ENCODE measurements around the gene STRN. TPM values are rescaled to one million over a fixed set of nuclear protein-coding genes. Genes with fewer than 3 reads are reported as not detected.

STRN gene
- total RNA-seq, 4 donors from 2014 or later, result 23.6 to 30.6 (median 25.3) TPM

DNA sequence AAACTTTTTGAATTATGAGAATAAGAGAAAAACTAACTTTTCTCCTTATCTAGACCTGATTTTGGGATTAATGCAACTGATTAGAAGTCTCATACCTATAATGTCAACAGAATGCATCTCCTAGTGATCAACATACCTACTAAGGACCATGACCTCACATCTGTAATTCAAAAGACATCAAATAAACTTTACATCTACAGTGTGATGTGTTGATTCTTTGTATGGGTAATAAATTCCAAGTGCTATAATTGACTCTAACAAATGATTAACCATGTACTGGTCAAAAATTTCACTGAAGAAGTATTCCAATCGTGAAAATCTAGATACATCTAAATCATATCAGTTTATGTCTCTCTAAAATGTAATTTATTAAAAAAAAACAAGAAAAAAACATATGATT is 84.5 kb downstream of the STRN start:
- H3K4me3 ChIP-seq, result no peak overlapping the region
- H3K27me3 ChIP-seq, result no peaks in the 10 kb centered on the region
- peaks cover 0 to 46% (median 19%) of the 10 kb centered on the region in 4 donors for H3K36me3 ChIP-seq
- peak overlapping the region in 1 of 4 donors; percentile 10 for H3K27ac ChIP-seq
- 51 to 80% methylated on average over 1 of the region's 1 CpG for whole genome bisulfite sequencing, 2 donors (ENCODE audit: low coverage in 1 of 2)
- no peaks in the 10 kb centered on the region for H3K9me3 ChIP-seq
- TF ChIP-seq POLR2A (IDR thresholded peaks at IDR 0.05) (no peak), EP300 (IDR thresholded peaks at IDR 0.05; ENCODE audit: low read depth) (no peak), POLR2AphosphoS5 (IDR thresholded peaks at IDR 0.05) (no peak)
- TF ChIP-seq, protein P1, sequence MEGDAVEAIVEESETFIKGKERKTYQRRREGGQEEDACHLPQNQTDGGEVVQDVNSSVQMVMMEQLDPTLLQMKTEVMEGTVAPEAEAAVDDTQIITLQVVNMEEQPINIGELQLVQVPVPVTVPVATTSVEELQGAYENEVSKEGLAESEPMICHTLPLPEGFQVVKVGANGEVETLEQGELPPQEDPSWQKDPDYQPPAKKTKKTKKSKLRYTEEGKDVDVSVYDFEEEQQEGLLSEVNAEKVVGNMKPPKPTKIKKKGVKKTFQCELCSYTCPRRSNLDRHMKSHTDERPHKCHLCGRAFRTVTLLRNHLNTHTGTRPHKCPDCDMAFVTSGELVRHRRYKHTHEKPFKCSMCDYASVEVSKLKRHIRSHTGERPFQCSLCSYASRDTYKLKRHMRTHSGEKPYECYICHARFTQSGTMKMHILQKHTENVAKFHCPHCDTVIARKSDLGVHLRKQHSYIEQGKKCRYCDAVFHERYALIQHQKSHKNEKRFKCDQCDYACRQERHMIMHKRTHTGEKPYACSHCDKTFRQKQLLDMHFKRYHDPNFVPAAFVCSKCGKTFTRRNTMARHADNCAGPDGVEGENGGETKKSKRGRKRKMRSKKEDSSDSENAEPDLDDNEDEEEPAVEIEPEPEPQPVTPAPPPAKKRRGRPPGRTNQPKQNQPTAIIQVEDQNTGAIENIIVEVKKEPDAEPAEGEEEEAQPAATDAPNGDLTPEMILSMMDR (IDR thresholded peaks at IDR 0.05), result no peak
- H3K4me1 ChIP-seq, result peaks cover 0 to 9% (median 5%) of the 10 kb centered on the region in 4 donors
- no peak for DNase-seq
- intact Hi-C loops (cut with DNase I; ENCODE audit: low total_unique reads), result no loop called here
- in situ Hi-C loops (cut with MboI; ENCODE audit: low pct_ligation_motif_present in 1 of 4, low pct_unique_long_range_greater_than_20kb in 1 of 4, low sequenced_read_pairs in 3 of 4), result no loop called here

DNA sequence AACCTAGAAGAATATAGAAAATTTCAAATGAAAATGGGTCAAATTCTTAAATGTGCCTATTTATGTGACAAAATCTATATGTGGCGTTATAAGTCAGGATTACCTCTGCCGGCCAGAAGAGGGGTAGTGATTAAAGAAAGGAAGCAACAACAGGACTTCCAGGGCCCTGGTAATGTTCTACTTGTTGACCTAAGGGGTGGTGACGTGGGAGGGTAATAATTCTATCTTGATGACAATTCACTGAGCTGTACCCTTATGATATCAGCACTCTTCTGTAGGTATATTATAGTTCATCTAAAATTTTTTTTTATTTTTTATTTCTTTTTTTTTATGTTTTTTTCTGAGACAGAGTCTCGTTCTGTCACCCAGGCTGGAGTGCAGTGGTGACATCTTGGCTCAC is 87.9 kb downstream of the STRN start:
- H3K27ac ChIP-seq, result no peak overlapping the region
- no peak for TF ChIP-seq POLR2AphosphoS5 (IDR thresholded peaks at IDR 0.05)
- TF ChIP-seq EP300 (IDR thresholded peaks at IDR 0.05; ENCODE audit: low read depth), result no peak
- TF ChIP-seq POLR2A (IDR thresholded peaks at IDR 0.05), result no peak
- TF ChIP-seq, protein P1 (IDR thresholded peaks at IDR 0.05), result peak in 1 of 5 experiments; percentile 10
- H3K4me3 ChIP-seq, result no peak overlapping the region
- no peak for DNase-seq
- H3K36me3 ChIP-seq, result peaks cover 0 to 53% (median 19%) of the 10 kb centered on the region in 4 donors
- H3K9me3 ChIP-seq, result no peaks in the 10 kb centered on the region
- WGBS, 2 donors (ENCODE audit: low coverage in 1 of 2), result 76 to 89% methylated on average over 3 to 4 of the region's 4 CpGs
- intact Hi-C loops (cut with DNase I; ENCODE audit: low total_unique reads) (no loop called here), in situ Hi-C loops (cut with MboI; ENCODE audit: low pct_ligation_motif_present in 1 of 4, low pct_unique_long_range_greater_than_20kb in 1 of 4, low sequenced_read_pairs in 3 of 4) (no loop called here)
- H3K27me3 ChIP-seq, result no peaks in the 10 kb centered on the region
- peaks cover 0 to 9% (median 5%) of the 10 kb centered on the region in 4 donors for H3K4me1 ChIP-seq

DNA sequence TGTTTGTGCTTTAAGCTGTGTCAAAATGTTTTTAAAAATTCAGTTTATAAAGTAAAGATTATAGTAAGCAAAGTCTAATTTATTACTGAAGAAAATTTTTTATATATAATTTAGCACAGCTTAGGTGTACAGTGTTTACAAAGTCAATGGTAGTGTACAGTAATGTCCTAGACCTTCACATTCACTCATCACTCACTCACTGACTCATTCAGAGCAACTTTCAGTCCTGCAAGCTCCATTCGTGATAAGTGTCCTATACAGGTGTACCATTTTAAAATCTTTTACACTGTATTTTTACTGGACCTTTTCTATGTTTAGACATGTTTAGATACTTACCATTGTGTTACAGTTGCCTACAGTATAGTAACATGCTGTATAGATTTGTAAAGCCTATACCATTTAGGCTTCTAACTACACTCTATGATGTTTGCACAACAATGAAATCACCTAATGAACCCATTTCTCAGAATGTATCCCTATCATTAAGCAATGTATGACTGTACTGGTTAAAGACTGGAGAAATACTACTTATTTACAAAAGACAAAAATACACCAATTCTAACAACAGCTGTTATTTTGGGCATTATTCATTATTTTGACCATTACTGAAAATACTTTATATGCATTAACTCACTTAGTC is 95.1 kb downstream of the STRN start:
- Histone ChIP-seq H3K36me3 (peaks cover 0 to 48% (median 15%) of the 10 kb centered on the region in 4 donors), H3K4me3 (no peak overlapping the region)
- intact Hi-C loops (cut with DNase I; ENCODE audit: low total_unique reads), result no loop called here

DNA sequence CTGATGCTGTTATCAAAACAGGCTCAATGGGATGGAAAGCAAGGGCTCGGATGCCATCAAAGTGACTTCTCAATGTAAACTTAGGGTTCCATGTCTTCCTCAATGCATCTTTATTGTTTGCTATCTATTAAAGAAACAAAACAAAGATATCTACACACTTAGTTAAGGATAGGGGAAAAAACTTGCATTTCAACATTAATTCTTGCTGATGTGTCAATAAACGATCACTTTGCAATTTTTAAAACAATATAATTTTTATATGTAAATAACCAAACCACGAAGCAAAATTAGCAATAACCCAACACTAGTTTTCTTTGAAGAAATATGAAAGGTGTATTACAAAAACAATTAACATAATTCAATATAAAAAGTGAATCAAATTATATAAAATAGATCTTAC is 96.7 kb downstream of the STRN start:
- Histone ChIP-seq H3K4me3 (no peak overlapping the region), H3K4me1 (no peaks in the 10 kb centered on the region), H3K27me3 (no peaks in the 10 kb centered on the region), H3K9me3 (no peaks in the 10 kb centered on the region), H3K36me3 (peaks cover 0 to 37% (median 14%) of the 10 kb centered on the region in 4 donors), H3K27ac (no peak overlapping the region)
- no peak for DNase-seq
- intact Hi-C loops (cut with DNase I; ENCODE audit: low total_unique reads), result no loop called here
- no peak for TF ChIP-seq POLR2A (IDR thresholded peaks at IDR 0.05)
- TF ChIP-seq POLR2AphosphoS5 (IDR thresholded peaks at IDR 0.05), result no peak
- TF ChIP-seq, protein P1 (IDR thresholded peaks at IDR 0.05), result no peak
- no peak for TF ChIP-seq EP300 (IDR thresholded peaks at IDR 0.05; ENCODE audit: low read depth)
- in situ Hi-C loops (cut with MboI; ENCODE audit: low pct_ligation_motif_present in 1 of 4, low pct_unique_long_range_greater_than_20kb in 1 of 4, low sequenced_read_pairs in 3 of 4), result no loop called here
- WGBS, 2 donors (ENCODE audit: low coverage in 1 of 2), result 61 to 65% methylated on average over 3 of the region's 3 CpGs

More for the DNA sequence above, 95.1 kb downstream of the STRN start:
- Histone ChIP-seq H3K4me1 (no peaks in the 10 kb centered on the region), H3K27me3 (no peaks in the 10 kb centered on the region), H3K27ac (no peak overlapping the region), H3K9me3 (no peaks in the 10 kb centered on the region)
- 75 to 77% methylated on average over 1 of the region's 1 CpG for WGBS, 2 donors (ENCODE audit: low coverage in 1 of 2)
- DNase-seq, result no peak
- TF ChIP-seq POLR2A (IDR thresholded peaks at IDR 0.05), result no peak
- TF ChIP-seq EP300 (IDR thresholded peaks at IDR 0.05; ENCODE audit: low read depth), result no peak
- no peak for TF ChIP-seq POLR2AphosphoS5 (IDR thresholded peaks at IDR 0.05)
- TF ChIP-seq, protein P1 (IDR thresholded peaks at IDR 0.05), result no peak
- in situ Hi-C loops (cut with MboI; ENCODE audit: low pct_ligation_motif_present in 1 of 4, low pct_unique_long_range_greater_than_20kb in 1 of 4, low sequenced_read_pairs in 3 of 4), result no loop called here
